NCI-H524 (cell line): Measurements from ENCODE around the gene RUSF1.
"Not testable (repeated sequence)": the region's sequence is repeated elsewhere in the genome, so short reads cannot be mapped to it uniquely, and the experiment has no call there.

Experiments used
- DNase-seq, 2 experiments: peaks; one replicate each; lab custom pipeline; 2025; lab: John Stamatoyannopoulos, UW

The RUSF1 gene

GRCh38 chr16:31487071-31487719 is 21.0 kb downstream of the RUSF1 start:
- no peak for DNase-seq

DNA sequence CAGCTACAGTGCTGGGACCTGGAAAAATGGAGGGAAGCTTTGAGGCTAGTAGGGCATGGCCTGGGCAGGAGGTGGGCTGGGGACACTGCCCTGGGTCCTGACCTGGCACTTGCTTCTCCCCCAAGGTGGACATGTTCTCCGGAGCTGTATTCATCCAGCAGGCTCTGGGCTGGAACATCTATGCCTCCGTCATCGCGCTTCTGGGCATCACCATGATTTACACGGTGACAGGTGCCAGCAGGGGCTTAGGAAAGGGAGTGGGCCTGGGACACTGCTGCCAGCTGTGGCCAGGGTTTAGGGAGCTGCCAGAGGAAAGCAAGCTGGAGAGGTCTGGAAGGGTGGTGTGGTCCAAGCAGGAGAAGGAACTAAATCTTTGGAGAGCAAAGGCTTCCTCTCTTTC is 22.1 kb downstream of the RUSF1 start:
- DNase-seq: peak; percentile 14 to 34

GRCh38 chr16:31485571-31485970 is 22.6 kb downstream of the RUSF1 start:
- no peak for DNase-seq

DNA sequence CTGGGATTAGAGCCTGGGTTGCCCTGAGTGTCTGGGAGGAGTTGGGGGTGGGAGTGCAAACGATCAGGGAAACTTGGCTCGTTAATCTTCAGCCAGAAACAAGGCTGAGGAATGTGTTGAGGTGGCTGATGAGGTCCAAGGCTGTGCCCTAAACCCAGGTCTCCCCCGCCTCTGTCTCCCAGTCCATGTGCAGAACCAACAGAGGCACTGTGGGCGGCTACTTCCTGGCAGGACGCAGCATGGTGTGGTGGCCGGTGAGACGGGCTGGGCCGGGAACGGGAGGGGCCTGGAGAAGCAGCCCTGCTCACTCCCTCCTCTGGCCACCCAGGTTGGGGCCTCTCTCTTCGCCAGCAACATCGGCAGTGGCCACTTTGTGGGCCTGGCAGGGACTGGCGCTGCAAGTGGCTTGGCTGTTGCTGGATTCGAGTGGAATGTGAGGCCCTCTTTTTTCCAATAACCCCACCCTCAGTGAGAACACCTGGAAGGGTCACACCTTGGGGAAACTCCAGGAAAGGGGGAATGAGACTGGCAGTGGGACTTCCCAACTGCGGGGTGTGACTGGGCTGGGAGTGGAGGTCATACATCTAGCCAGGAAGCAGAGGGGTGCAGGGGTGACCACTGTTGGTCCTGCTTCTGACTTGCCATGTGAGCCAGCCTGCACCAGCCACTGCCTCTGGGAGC is 23.6 kb downstream of the RUSF1 start:
- DNase-seq: no peak

GRCh38 chr16:31484048-31484447 is 24.1 kb downstream of the RUSF1 start:
- DNase-seq: not testable (repeated sequence)

GRCh38 chr16:31483081-31483480 is 25.1 kb downstream of the RUSF1 start, which contains the start of gene SLC5A2:
TSS of gene SLC5A2 (plus strand) at chr16:31483123. CDS start at chr16:31483137, 14 bp downstream.
- no peak for DNase-seq

- DNase-seq: no peak
Observed at GRCh38 chr16:31480851-31481536, 27.2 kb downstream of the RUSF1 start.

- no peak for DNase-seq
Observed at GRCh38 chr16:31479751-31480150, 28.4 kb downstream of the RUSF1 start.

- no peak for DNase-seq
Observed at GRCh38 chr16:31478956-31479355, 29.2 kb downstream of the RUSF1 start.

DNA sequence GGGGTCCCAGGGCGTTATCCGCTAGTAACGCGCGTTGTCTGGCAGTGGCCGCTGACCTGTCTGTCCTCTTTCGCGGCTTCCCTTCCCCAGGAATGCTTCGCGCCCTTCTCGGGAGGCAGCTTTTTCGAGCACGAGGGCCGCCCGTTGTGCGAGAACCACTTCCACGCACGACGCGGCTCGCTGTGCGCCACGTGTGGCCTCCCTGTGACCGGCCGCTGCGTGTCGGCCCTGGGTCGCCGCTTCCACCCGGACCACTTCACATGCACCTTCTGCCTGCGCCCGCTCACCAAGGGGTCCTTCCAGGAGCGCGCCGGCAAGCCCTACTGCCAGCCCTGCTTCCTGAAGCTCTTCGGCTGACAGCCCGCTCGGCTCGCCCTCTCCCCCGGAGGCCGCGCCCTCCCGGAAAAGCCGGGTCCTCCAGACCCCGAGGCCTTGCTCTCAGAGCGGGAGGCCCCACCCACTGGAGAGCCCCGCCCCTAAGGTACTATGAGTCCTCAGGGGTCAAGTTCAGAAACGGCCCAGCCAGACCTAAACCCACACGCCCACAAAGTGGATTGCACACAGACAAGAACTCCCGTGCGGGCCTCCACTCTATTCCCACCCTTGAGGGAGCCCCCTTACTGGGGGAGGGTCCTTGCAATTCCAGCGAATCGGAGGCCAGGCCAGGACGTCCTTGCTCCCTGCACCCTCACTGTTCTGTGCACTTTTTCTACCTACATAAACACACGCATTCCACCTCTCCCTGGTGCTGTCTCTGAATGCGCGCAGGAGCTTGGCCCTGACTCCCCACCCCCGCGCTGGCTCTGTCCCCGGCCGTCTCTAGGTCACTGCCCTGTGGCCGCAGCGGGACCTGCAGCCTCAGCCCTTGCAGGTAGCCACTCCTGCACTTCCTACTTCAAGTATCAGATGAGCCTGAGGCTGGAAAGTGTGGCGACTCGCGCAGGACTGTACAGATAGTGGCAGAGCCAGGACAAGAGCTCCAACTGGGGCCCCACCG is 30.7 kb downstream of the RUSF1 start:
- DNase-seq: no peak

DNA sequence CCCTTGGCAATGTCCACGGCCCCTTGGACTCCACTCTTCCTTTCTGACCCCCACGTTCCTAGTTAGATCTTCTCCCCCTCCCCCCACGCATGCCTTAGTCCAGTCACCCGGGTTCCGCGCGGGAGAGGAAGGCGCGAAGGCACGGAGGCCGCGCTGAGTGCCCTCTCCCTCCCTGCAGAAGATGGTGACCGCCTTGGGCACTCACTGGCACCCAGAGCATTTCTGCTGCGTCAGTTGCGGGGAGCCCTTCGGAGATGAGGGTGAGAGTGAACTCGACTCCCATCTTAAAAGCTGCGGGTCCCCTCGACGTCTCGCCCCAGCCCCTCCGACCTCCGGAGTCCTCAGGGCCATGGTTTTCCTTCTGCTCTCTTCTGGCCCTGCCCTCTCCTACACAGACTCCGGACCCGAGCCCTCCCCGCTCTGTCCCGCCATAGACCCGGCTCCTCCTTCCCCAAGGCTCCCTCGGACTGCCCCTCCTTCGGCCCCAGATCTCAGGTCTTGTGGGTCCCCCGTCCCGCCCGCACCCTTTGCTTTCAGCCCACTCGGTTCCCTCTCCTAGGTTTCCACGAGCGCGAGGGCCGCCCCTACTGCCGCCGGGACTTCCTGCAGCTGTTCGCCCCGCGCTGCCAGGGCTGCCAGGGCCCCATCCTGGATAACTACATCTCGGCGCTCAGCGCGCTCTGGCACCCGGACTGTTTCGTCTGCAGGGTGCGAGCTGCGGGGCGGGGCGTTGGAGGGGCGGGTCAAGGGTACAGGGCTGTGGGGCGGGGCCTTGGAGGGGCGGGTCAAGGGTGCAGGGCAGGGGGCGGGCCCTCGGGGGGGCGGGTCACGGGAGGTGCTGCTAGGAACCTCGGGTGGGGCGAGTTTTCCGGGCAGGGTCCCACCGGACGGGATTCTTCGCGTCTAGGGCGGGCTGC is 31.6 kb downstream of the RUSF1 start:
- no peak for DNase-seq

DNA sequence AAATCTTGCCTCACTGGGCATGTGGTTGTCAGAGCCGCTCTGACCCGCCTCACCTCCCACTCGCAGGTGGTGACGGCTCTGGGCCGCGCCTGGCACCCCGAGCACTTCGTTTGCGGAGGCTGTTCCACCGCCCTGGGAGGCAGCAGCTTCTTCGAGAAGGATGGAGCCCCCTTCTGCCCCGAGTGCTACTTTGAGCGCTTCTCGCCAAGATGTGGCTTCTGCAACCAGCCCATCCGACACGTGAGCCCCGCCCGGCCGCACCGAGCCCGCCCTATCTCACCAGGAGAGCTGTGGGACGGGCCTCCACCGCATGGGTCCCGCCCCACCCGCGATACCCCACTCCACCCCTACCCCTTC is 32.3 kb downstream of the RUSF1 start:
- DNase-seq: no peak

DNA sequence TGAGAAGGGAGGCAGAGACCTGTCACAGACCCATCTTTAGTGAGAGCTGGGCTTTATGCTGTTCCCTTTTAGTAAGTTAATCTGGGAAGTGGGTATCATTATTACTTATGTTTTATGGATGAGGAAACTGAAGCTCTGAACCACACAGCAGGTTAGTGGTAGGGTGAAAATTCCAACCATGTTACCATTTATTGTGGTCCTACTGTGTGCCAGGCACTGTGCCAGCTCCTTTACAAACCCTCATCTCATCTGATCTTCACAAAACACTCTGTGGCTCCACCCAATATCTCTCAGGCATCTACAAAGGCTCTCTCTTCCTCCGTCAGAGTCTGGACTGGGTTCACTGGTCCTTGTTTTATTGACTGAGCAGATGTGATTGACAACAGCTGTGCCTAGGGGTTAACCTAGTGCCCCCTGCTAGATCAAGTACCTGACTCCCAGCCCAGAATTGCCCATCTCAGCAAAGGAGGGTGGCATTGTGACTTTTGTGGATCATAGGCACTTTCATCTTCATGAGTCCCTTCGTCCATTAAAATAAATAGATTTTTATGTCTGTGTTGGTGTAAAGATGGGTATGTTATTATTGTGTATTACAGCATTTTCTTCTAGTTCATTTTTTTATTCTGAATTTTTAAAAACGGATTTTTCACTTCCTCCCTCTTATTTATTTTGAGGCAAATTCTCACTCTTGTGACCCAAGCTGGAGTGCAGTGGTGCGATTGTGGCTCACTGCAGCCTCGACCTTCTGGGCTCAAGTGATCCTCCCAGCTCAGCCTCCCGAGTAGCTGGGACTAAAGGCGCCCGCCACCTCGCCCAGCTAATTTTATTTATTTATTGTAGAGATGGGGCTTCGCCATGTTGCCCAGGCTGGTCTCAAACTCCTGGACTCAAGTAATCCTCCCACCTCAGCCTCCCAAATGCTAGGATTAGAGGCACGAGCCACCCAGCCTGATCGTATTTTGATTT is 33.1 kb downstream of the RUSF1 start:
- DNase-seq: no peak

- no peak for DNase-seq
Observed at GRCh38 chr16:31474173-31474714, 33.9 kb downstream of the RUSF1 start.

GRCh38 chr16:31473264-31473984 is 34.8 kb downstream of the RUSF1 start:
- no peak for DNase-seq

DNA sequence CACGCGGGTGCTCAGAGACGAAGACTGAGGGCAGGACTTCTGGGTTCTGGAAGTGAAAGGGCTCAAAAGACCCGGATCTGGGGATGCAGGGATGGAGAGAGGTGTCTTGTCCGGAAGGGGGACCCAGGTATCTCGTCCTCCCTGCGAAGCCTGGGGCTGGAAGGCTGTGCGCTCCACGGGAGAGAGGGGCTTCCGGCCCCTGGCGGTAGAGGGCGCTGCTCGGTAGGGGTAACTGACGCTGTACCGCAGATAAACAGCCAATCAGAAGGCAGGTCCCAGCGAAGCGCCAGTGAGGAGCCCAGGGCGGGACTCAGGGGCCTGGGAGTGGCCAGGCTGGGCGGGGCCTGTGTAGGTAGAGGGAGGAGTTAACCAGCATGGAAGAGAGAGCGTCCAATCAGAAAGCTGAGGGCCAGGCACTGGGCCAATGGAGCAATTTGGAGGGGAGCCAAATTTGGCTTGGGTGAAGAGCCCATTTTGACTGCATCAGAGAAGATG is 35.4 kb downstream of the RUSF1 start:
- peak; percentile 31 to 63 for DNase-seq

DNA sequence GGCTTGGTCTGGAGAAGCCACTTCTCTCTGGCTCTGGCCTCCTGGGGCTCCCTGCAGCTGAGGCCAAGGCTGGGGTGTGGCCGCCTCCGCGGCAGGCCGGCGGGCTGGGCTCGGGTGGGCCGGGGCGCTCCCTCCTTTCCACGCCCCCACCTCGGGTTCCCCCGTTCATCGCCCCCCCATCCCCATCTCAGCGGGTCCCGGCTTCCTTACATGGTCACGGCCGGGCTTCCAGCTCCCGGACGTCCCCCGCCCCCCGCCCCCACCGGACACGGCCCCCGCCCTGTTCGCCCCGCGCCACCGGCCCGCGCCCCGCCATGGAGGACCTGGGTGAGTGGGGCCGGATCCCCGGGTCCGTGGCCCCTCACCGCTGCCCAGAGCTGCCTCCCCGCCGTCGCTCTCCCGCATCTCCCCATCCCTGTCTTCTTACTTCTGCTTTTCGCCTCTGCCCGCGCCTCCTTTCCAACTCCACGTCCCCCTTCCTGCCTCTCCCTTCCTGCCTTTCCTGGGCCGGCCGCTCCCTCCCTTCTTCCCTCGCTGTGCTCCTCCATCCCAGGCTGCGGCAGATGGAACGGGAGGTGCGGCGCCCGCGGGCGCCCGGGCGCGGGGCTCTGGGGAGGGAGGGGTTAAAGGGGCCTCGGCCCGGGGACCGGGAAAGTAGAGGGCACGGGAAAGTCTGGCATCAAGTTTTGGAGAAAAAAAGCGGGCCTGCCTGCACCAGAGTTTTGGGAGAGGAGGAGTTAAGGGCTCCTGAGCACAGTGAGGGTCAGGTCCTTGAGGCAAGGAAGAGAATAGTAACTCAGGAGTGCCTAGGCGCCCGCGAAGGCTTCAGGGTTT is 36.1 kb downstream of the RUSF1 start, which contains the start of gene TGFB1I1:
Gene TGFB1I1, plus strand, starts transcription at position 278 of the 834 bp plus-strand sequence. Its CDS starts 37 bp downstream, at position 315.
- peak in 1 of 2 experiments; percentile 36 for DNase-seq
